Measurements from ENCODE around the gene C11orf58.

Gene C11orf58

GRCh38 chr11:16776711-16777612 is 38.5 kb downstream of the C11orf58 start:
- no peak for TF ChIP-seq USF1 (IDR thresholded peaks at IDR 0.05)
- no peak for TF ChIP-seq TCF12 (IDR thresholded peaks at IDR 0.05; ENCODE audit: low read depth)
- TF ChIP-seq, protein P1, sequence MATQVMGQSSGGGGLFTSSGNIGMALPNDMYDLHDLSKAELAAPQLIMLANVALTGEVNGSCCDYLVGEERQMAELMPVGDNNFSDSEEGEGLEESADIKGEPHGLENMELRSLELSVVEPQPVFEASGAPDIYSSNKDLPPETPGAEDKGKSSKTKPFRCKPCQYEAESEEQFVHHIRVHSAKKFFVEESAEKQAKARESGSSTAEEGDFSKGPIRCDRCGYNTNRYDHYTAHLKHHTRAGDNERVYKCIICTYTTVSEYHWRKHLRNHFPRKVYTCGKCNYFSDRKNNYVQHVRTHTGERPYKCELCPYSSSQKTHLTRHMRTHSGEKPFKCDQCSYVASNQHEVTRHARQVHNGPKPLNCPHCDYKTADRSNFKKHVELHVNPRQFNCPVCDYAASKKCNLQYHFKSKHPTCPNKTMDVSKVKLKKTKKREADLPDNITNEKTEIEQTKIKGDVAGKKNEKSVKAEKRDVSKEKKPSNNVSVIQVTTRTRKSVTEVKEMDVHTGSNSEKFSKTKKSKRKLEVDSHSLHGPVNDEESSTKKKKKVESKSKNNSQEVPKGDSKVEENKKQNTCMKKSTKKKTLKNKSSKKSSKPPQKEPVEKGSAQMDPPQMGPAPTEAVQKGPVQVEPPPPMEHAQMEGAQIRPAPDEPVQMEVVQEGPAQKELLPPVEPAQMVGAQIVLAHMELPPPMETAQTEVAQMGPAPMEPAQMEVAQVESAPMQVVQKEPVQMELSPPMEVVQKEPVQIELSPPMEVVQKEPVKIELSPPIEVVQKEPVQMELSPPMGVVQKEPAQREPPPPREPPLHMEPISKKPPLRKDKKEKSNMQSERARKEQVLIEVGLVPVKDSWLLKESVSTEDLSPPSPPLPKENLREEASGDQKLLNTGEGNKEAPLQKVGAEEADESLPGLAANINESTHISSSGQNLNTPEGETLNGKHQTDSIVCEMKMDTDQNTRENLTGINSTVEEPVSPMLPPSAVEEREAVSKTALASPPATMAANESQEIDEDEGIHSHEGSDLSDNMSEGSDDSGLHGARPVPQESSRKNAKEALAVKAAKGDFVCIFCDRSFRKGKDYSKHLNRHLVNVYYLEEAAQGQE (IDR thresholded peaks at IDR 0.05; ENCODE audit: low read depth), result no peak
- no peak for TF ChIP-seq RAD21 (IDR thresholded peaks at IDR 0.05; ENCODE audit: low read depth)
- TF ChIP-seq YY1 (IDR thresholded peaks at IDR 0.05; ENCODE audit: low read depth), result no peak
- no peak for TF ChIP-seq CEBPB (IDR thresholded peaks at IDR 0.05)
- no peak for TF ChIP-seq CREB1 (IDR thresholded peaks at IDR 0.05; ENCODE audit: low read depth)
- TF ChIP-seq NFIC (IDR thresholded peaks at IDR 0.05), result no peak

DNA sequence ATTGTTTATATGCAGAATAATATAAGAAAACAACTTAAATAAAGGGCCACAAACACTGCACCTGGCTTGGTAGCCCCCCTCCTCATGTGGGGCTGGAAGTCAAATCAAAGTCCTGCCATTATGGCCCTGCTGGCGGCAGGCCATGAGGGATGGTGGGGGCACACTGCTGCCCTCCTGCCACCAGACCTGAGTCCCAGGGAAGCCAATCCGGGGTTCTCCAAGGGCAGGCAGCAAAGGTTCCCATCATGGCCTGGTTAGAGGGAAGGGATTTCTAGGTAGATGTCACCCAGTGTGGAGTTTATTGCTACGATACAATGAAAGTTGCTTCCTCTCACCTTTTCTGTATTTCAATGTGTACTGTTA is 39.1 kb downstream of the C11orf58 start:
- TF ChIP-seq NFIC (IDR thresholded peaks at IDR 0.05), result no peak
- no peak for TF ChIP-seq TCF12 (IDR thresholded peaks at IDR 0.05; ENCODE audit: low read depth)
- no peak for TF ChIP-seq RAD21 (IDR thresholded peaks at IDR 0.05; ENCODE audit: low read depth)
- TF ChIP-seq CREB1 (IDR thresholded peaks at IDR 0.05; ENCODE audit: low read depth), result no peak
- TF ChIP-seq TEAD4 (IDR thresholded peaks at IDR 0.05), result no peak
- TF ChIP-seq ZBTB7A (IDR thresholded peaks at IDR 0.05; ENCODE audit: low read depth), result no peak
- TF ChIP-seq EP300 (IDR thresholded peaks at IDR 0.05; ENCODE audit: borderline replicate concordance), result no peak
- no peak for TF ChIP-seq FOXM1 (IDR thresholded peaks at IDR 0.05; ENCODE audit: borderline replicate concordance, low read depth)
- no peak for TF ChIP-seq YY1 (IDR thresholded peaks at IDR 0.05; ENCODE audit: low read depth)
- no peak for TF ChIP-seq MAX (IDR thresholded peaks at IDR 0.05)
- TF ChIP-seq TAF1 (IDR thresholded peaks at IDR 0.05; ENCODE audit: low read depth), result no peak
- TF ChIP-seq, protein P1 (IDR thresholded peaks at IDR 0.05; ENCODE audit: low read depth), result no peak
- TF ChIP-seq USF1 (IDR thresholded peaks at IDR 0.05), result no peak
- no peak for TF ChIP-seq EGR1 (IDR thresholded peaks at IDR 0.05)
- TF ChIP-seq CEBPB (IDR thresholded peaks at IDR 0.05), result no peak

DNA sequence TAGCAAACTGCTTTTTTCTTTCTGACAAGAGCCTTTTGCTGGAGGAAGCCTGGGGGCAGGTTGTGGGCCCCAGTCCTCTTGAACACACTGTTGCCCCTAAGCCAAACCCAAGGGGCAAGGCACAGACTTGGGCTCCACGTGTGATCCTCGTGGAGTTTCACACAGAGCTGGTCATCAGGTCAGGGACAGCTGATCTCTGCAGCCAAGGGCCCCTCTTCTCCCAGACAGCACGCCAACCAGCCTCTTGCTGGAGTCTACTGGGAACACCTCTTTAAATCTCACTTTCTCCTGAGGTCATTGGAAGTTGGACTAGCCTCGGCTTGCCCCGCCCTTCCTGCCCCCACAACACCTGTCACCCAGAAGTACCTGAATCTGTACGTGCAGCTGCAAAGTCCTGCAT is 39.8 kb downstream of the C11orf58 start:
- TF ChIP-seq USF1 (IDR thresholded peaks at IDR 0.05), result no peak
- no peak for TF ChIP-seq NFIC (IDR thresholded peaks at IDR 0.05)
- no peak for TF ChIP-seq TEAD4 (IDR thresholded peaks at IDR 0.05)
- TF ChIP-seq TAF1 (IDR thresholded peaks at IDR 0.05; ENCODE audit: low read depth), result no peak
- no peak for TF ChIP-seq FOXM1 (IDR thresholded peaks at IDR 0.05; ENCODE audit: borderline replicate concordance, low read depth)
- TF ChIP-seq ZBTB7A (IDR thresholded peaks at IDR 0.05; ENCODE audit: low read depth), result no peak
- no peak for TF ChIP-seq EP300 (IDR thresholded peaks at IDR 0.05; ENCODE audit: borderline replicate concordance)
- TF ChIP-seq CREB1 (IDR thresholded peaks at IDR 0.05; ENCODE audit: low read depth), result no peak
- no peak for TF ChIP-seq CEBPB (IDR thresholded peaks at IDR 0.05)
- TF ChIP-seq RAD21 (IDR thresholded peaks at IDR 0.05; ENCODE audit: low read depth), result no peak
- TF ChIP-seq MAX (IDR thresholded peaks at IDR 0.05), result no peak

GRCh38 chr11:16778876-16779275 is 40.4 kb downstream of the C11orf58 start:
- TF ChIP-seq FOXM1 (IDR thresholded peaks at IDR 0.05; ENCODE audit: borderline replicate concordance, low read depth), result no peak
- TF ChIP-seq CEBPB (IDR thresholded peaks at IDR 0.05), result no peak
- TF ChIP-seq TAF1 (IDR thresholded peaks at IDR 0.05; ENCODE audit: low read depth), result no peak
- TF ChIP-seq NFIC (IDR thresholded peaks at IDR 0.05), result no peak
- TF ChIP-seq TCF12 (IDR thresholded peaks at IDR 0.05; ENCODE audit: low read depth), result no peak
- TF ChIP-seq YY1 (IDR thresholded peaks at IDR 0.05; ENCODE audit: low read depth), result no peak
- TF ChIP-seq USF1 (IDR thresholded peaks at IDR 0.05), result no peak
- TF ChIP-seq EP300 (IDR thresholded peaks at IDR 0.05; ENCODE audit: borderline replicate concordance), result no peak
- TF ChIP-seq, protein P1 (IDR thresholded peaks at IDR 0.05; ENCODE audit: low read depth), result no peak
- no peak for TF ChIP-seq EGR1 (IDR thresholded peaks at IDR 0.05)
- no peak for TF ChIP-seq RAD21 (IDR thresholded peaks at IDR 0.05; ENCODE audit: low read depth)
